Psoas muscle (tissue), 8 donors: Measurements from ENCODE around the gene PLXNA4. TPM values are rescaled to one million over a fixed set of nuclear protein-coding genes. Genes with fewer than 3 reads are reported as not detected.

ENCODE experiments used
- ATAC-seq, 4 donors: fragments of 200-7000 bp; cut with Tn5 transposase; one replicate each; pipeline ENCODE4 v1.9.1; 2020; ENCODE audit warnings: moderate library complexity in 3 of 4, mild to moderate bottlenecking in 2 of 4
- DNase-seq, 2 donors: peaks; one replicate each; pipeline ENCODE4 v3.0.0-alpha.2; 2020
- H3K27ac ChIP-seq: fragments of 200-600 bp; one replicate; pipeline ENCODE4 v1.8.0; 2022
- H3K27me3 ChIP-seq, 3 donors: fragments of 200-600 bp in 1 of 3; one replicate each; pipeline versions ENCODE4 v1.6.1 to v1.8.0; 2013 to 2022; ENCODE audit warnings: low read length in 2 of 3, mild to moderate bottlenecking in 2 of 3, moderate library complexity in 1 of 3; ENCODE audit not compliant: insufficient read depth in 3 of 3
- H3K36me3 ChIP-seq, 2 donors: fragments of 200-600 bp in 1 of 2; one replicate each; pipeline versions ENCODE4 v1.6.1 to v1.8.0; 2013 to 2022; ENCODE audit warnings: low read depth in 1 of 2, mild to moderate bottlenecking in 1 of 2, moderate library complexity in 1 of 2; ENCODE audit not compliant: insufficient read depth in 1 of 2
- H3K4me1 ChIP-seq: fragments of 200-600 bp; one replicate; pipeline ENCODE4 v1.8.0; 2022
- H3K4me3 ChIP-seq: fragments of 200-600 bp; one replicate; pipeline ENCODE4 v1.8.0; 2022; ENCODE audit warnings: mild to moderate bottlenecking
- H3K9me3 ChIP-seq: fragments of 200-600 bp; one replicate; pipeline ENCODE4 v1.8.0; 2022
- WGBS, 3 donors: extraction: QIAGEN DNeasy Blood & Tissue Kit; methylation state at CpG; one replicate each; pipeline versions ENCODE4 v1.1.6 to v1.1.7; 2013; 5-methylcytosine and 5-hydroxymethylcytosine counted together
- intact Hi-C, 2 donors: fragments of 100-400 bp; cut with DNase I; formaldehyde crosslinking; loops; one replicate each; pipeline versions ENCODE4 v1.11.0 to v1.14.2; 2022
- polyA plus RNA-seq, 3 donors: library from polyadenylated mRNA; stranded (reverse); fragments of 200-250 nt; gene quantifications; one replicate each; pipeline ENCODE4 v1.2.3, GENCODE V29; 2013
- total RNA-seq, 4 donors: library from RNA; stranded (reverse); fragmentation: NEBNext Ultra II Directional in 2 of 4; extraction: Animal tissue kit (Norgen Biotek cat#: 25700) in 2 of 4; gene quantifications; one replicate each; pipeline versions ENCODE4 v1.2.1 to v1.2.4, GENCODE V29; 2021 to 2023
- TF ChIP-seq, protein P1 (sequence below): fragments of 200-600 bp; IDR thresholded peaks from one replicate; pipeline ENCODE4 v1.8.0; 2022; ENCODE audit warnings: antibody characterized with exemption
- donor health status: healthy with polysubstance abuse.
- donor health status: DM: no; HTN: no; CAD: no; lungs with moderate emphysema.
- donor health status: Bipolar disorder and iron deficiency.
- donor health status: healthy.
- donor health status: DM: yes; HTN: yes; CAD: no.
- donor health status: DM: no; HTN: no; CAD: no.
- donor health status: DM: no; HTN: no; CAD: no.
- donor health status: DM: yes; HTN: yes; CAD: no.

The PLXNA4 gene
- total and polyA plus RNA-seq, 7 donors = 0.15 to 2.5 (median 0.88) TPM

GRCh38 chr7:132270517-132270916 is 305.8 kb downstream of the PLXNA4 start:
- no peaks in the 10 kb centered on the region for H3K4me1 ChIP-seq
- H3K4me3 ChIP-seq = no peak overlapping the region
- H3K36me3 ChIP-seq = no peaks in the 10 kb centered on the region
- DNase-seq (no peak), ATAC-seq (no peak)
- no peaks in the 10 kb centered on the region for H3K9me3 ChIP-seq
- no peak overlapping the region for H3K27ac ChIP-seq
- 21 to 23% (median 22%) methylated on average over 2 of the region's 2 CpGs for WGBS, 3 donors
- intact Hi-C loops = no loop called here
- TF ChIP-seq, protein P1, sequence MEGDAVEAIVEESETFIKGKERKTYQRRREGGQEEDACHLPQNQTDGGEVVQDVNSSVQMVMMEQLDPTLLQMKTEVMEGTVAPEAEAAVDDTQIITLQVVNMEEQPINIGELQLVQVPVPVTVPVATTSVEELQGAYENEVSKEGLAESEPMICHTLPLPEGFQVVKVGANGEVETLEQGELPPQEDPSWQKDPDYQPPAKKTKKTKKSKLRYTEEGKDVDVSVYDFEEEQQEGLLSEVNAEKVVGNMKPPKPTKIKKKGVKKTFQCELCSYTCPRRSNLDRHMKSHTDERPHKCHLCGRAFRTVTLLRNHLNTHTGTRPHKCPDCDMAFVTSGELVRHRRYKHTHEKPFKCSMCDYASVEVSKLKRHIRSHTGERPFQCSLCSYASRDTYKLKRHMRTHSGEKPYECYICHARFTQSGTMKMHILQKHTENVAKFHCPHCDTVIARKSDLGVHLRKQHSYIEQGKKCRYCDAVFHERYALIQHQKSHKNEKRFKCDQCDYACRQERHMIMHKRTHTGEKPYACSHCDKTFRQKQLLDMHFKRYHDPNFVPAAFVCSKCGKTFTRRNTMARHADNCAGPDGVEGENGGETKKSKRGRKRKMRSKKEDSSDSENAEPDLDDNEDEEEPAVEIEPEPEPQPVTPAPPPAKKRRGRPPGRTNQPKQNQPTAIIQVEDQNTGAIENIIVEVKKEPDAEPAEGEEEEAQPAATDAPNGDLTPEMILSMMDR = no peak
- H3K27me3 ChIP-seq = no peaks in the 10 kb centered on the region

GRCh38 chr7:132269718-132270117 is 306.6 kb downstream of the PLXNA4 start:
- Histone ChIP-seq H3K27me3 (no peaks in the 10 kb centered on the region), H3K9me3 (no peaks in the 10 kb centered on the region), H3K4me1 (no peaks in the 10 kb centered on the region), H3K4me3 (no peak overlapping the region), H3K36me3 (no peaks in the 10 kb centered on the region), H3K27ac (no peak overlapping the region)
- ATAC-seq = no peak
- TF ChIP-seq, protein P1 = no peak
- WGBS, 3 donors = 53 to 56% (median 55%) methylated on average over 5 of the region's 5 CpGs
- intact Hi-C loops = no loop called here
- no peak for DNase-seq

DNA sequence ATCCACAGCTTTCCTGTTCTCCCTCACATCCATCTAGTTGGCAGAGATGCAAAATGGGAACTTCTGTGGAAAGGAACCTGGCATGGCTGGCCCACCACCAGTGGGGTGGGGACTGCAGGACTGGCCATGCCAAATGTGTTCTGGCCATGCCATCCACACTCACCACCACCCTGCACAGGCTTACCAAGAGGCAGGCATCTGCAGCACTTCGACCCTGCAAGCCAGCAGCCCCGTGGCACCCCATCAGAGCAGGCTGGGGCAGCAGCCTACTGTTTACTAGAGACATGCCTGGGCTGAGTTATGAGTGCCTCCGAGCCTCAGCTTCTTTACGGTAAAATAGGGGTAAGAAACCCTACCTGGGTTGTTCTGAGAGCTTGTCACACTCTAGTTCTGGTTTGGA is 313.1 kb downstream of the PLXNA4 start:
- 64 to 73% (median 67%) methylated on average over 4 of the region's 4 CpGs for WGBS, 3 donors
- ATAC-seq (no peak), DNase-seq (no peak)
- no peak overlapping the region for H3K4me3 ChIP-seq
- H3K36me3 ChIP-seq = no peaks in the 10 kb centered on the region
- no peaks in the 10 kb centered on the region for H3K27me3 ChIP-seq
- H3K27ac ChIP-seq = no peak overlapping the region
- TF ChIP-seq, protein P1 = no peak
- H3K9me3 ChIP-seq = no peaks in the 10 kb centered on the region
- intact Hi-C loops = no loop called here
- no peaks in the 10 kb centered on the region for H3K4me1 ChIP-seq

- intact Hi-C loops = no loop called here
- no peak overlapping the region for H3K4me3 ChIP-seq
- H3K9me3 ChIP-seq = no peaks in the 10 kb centered on the region
- TF ChIP-seq, protein P1 = no peak
- DNase-seq (no peak), ATAC-seq (no peak)
- WGBS, 3 donors = 32 to 50% (median 40%) methylated on average over 6 of the region's 6 CpGs
- no peak overlapping the region for H3K27ac ChIP-seq
- H3K36me3 ChIP-seq = no peaks in the 10 kb centered on the region
- no peaks in the 10 kb centered on the region for H3K4me1 ChIP-seq
- no peaks in the 10 kb centered on the region for H3K27me3 ChIP-seq
Measured at GRCh38 chr7:132262160-132262470, 314.2 kb downstream of the PLXNA4 start.

GRCh38 chr7:132261327-132262159 is 314.7 kb downstream of the PLXNA4 start:
- Histone ChIP-seq H3K27me3 (peaks cover 0 to 3% (median 0%) of the 10 kb centered on the region in 3 donors), H3K27ac (no peak overlapping the region), H3K4me1 (no peaks in the 10 kb centered on the region), H3K36me3 (no peaks in the 10 kb centered on the region), H3K9me3 (no peaks in the 10 kb centered on the region), H3K4me3 (no peak overlapping the region)
- 28 to 42% (median 36%) methylated on average over 10 of the region's 10 CpGs for WGBS, 3 donors
- ATAC-seq (no peak), DNase-seq (no peak)
- intact Hi-C loops = no loop called here
- TF ChIP-seq, protein P1 = no peak
